HL-60/S4 treated with phorbol 12-myristate 13-acetate at 8.2 ng/mL for 4 days and 3 days (cell line): ENCODE results near the gene RBP4.
"Not testable (repeated sequence)": the region's sequence is repeated elsewhere in the genome, so short reads cannot be mapped to it uniquely, and the experiment has no call there.

Experiments
- in situ Hi-C: fragments of 300-500 bp; cut with MboI; formaldehyde crosslinking; loops from 2 replicates; pipeline ENCODE4 v1.15.0; 2022; ENCODE audit warnings: low sequenced_read_pairs

Gene RBP4

GRCh38 chr10:93567277-93568104 is 33.5 kb downstream of the RBP4 start:
- in situ Hi-C loops: no loop called here

GRCh38 chr10:93566435-93567276 is 34.4 kb downstream of the RBP4 start, which contains the start of gene FFAR4:
Gene FFAR4, plus strand, starts transcription at chr10:93566665. Its CDS starts 56 bp downstream, at chr10:93566721.
- in situ Hi-C loops: no loop called here

- in situ Hi-C loops: no loop called here
Measured at GRCh38 chr10:93565446-93565845, 35.6 kb downstream of the RBP4 start.

GRCh38 chr10:93560541-93560940 is 40.5 kb downstream of the RBP4 start:
- in situ Hi-C loops: no loop called here

- in situ Hi-C loops: loop anchor here (5.0 kb wide), 1 partner anchor 118 kb away; no protein-coding TSS in a partner anchor
Measured at GRCh38 chr10:93559490-93559889, 41.5 kb downstream of the RBP4 start.

GRCh38 chr10:93554760-93555432 is 46.1 kb downstream of the RBP4 start:
- in situ Hi-C loops: loop anchor here (5.0 kb wide), 1 partner anchor 122 kb away; no protein-coding TSS in a partner anchor

GRCh38 chr10:93554316-93554663 is 46.7 kb downstream of the RBP4 start:
- in situ Hi-C loops: no loop called here

- in situ Hi-C loops: no loop called here
Measured at GRCh38 chr10:93553482-93554315, 47.3 kb downstream of the RBP4 start.

GRCh38 chr10:93552780-93553179 is 48.3 kb downstream of the RBP4 start:
- in situ Hi-C loops: no loop called here

- in situ Hi-C loops: no loop called here
Measured at GRCh38 chr10:93550606-93551005, 50.4 kb downstream of the RBP4 start.

- in situ Hi-C loops: no loop called here
Measured at GRCh38 chr10:93548376-93549071, 52.5 kb downstream of the RBP4 start.

GRCh38 chr10:93547522-93547921 is 53.5 kb downstream of the RBP4 start:
- in situ Hi-C loops: no loop called here

- in situ Hi-C loops: not testable (repeated sequence)
Measured at GRCh38 chr10:93546995-93547394, 54.0 kb downstream of the RBP4 start.

GRCh38 chr10:93542358-93542791 is 58.7 kb downstream of the RBP4 start:
- in situ Hi-C loops: no loop called here
